Activated naive CD8-positive, alpha-beta T cell (primary cell): ENCODE results near the gene MPO.

Experiments
- H3K27ac Mint-ChIP-seq: one replicate; pipeline ENCODE4 v1.8.0; 2021; ENCODE audit warnings: mixed read lengths
- H3K27me3 Mint-ChIP-seq: one replicate; pipeline ENCODE4 v1.8.0; 2021; ENCODE audit warnings: mixed read lengths
- H3K36me3 Mint-ChIP-seq: one replicate; pipeline ENCODE4 v1.8.0; 2021; ENCODE audit warnings: mixed read lengths
- H3K4me1 Mint-ChIP-seq: one replicate; pipeline ENCODE4 v1.8.0; 2021; ENCODE audit warnings: low read depth, mixed read lengths
- H3K4me3 Mint-ChIP-seq: one replicate; pipeline ENCODE4 v1.8.0; 2021; ENCODE audit warnings: mild to moderate bottlenecking, mixed read lengths
- H3K9me3 Mint-ChIP-seq: one replicate; pipeline ENCODE4 v1.8.0; 2021; ENCODE audit warnings: low read depth, mixed read lengths

Gene MPO

DNA sequence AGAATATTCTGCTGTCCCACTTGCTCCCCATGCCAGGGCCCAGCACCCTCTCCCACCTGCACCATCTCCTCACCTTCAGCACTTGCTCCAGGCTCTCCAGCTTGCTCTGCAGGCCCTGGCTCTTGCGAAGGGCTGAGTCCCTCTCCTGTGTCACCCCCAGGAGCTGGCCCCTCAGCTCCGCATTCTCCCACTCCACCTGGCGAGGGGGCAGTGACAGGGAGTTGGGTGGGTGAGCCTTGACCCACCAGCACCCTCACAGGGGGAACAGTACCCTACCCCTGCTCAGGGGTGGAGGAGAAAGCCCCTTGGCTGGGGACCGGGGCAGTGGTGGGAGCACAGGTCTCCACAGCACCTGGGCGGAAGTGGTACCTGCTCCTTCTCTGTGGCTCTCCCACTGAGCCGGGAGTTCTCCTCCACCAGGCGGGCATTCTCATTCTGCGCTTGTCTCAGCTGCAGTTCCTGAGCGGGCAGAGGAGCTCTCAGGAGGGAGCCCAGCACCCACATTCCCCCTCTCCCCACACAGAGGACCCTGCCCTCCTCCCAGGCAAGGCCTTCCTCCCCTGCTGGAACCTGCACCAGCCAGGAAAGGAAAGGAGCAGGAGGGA, 41.9 kb upstream of the MPO start:
- Mint-ChIP-seq H3K27me3 (no peaks in the 10 kb centered on the region), H3K27ac (no peak overlapping the region), H3K4me3 (no peak overlapping the region), H3K9me3 (no peaks in the 10 kb centered on the region), H3K36me3 (peaks cover 4% of the 10 kb centered on the region), H3K4me1 (peaks cover 37% of the 10 kb centered on the region)

DNA sequence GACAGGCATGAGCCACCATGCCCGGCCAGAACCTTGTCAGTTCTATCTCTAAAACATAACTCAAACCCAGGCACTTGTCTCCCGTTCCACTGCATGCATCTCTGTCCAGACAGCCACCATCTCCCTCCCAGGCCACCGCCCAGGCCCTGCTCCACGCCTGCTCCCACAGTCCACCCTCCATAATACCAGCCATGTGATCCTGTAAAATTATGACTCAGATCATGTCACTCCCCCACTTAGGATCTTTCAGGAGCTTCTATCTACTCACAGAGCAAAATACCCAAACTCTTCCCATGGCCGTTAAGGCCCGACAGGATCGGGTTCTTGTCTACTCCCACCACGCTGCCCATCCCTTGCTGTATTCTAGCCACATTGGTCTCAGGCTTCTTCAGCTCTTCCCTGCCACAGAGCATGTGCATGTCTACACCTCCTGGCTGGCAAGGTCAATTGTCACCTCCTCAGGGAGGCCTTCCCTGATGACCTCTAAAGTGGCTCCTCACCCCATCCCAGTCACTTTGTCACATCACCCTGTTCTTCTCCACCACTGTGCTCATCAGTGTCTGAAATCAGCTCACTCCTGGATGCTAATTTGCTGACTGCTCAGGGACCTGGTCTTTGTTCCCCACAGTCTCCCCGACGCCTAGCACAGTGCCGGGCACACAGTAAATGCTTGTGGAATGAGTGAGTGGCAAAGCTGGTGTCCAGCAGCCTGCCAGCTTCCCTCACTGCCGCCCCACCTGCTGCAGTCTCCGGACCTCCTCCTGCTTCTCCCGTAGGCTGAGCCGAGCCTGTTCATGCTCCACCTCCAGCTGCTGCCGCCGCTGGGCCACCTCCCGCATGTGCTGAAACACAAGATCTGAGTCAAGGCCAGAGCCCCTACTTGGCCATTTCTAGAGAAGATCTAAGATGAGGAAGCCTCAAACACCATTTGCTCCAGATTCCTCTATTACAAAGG, 41.1 kb upstream of the MPO start:
- peaks cover 4% of the 10 kb centered on the region for H3K36me3 Mint-ChIP-seq
- no peak overlapping the region for H3K4me3 Mint-ChIP-seq
- peak overlapping the region; percentile 54 for H3K27ac Mint-ChIP-seq
- H3K27me3 Mint-ChIP-seq, result no peaks in the 10 kb centered on the region
- H3K9me3 Mint-ChIP-seq, result no peaks in the 10 kb centered on the region
- peaks cover 35% of the 10 kb centered on the region for H3K4me1 Mint-ChIP-seq

DNA sequence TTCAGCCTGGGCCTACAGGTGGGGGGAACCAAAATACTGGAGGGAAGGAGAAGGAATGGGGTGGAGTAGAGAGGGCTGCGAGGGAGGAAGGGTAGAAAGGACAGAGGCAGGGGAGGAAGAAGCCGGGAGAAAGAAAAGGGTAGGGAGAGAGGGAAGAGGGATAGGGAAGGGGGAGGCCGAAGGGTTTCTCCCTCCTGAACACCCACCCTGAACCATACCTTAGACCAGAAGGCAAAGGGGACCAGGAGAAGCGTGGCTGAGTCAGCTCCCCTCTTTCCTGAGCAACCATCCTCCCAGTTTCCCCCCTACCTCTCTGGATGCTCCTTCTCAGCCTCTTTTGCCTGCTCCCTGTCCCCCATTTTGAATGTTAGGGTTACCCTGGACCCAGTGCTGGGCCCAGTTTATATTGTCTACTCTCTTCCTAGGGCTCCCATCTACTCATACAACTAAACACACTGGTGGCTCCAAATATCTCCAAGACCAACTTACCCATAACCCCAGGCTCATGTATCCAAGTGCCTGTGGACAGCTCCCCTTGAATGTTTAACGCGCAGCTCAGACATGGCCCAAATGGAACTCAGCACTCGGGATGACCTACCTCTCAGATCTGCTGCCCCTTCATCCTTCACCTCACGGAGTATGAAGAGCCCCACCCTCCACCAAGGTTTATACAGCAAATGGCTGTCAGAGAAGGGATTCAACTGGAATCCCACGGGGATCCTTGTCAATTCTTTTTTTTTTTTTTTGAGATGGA, 40.0 kb upstream of the MPO start:
- no peak overlapping the region for H3K4me3 Mint-ChIP-seq
- peaks cover 26% of the 10 kb centered on the region for H3K4me1 Mint-ChIP-seq
- no peak overlapping the region for H3K27ac Mint-ChIP-seq
- no peaks in the 10 kb centered on the region for H3K9me3 Mint-ChIP-seq
- H3K27me3 Mint-ChIP-seq, result no peaks in the 10 kb centered on the region
- H3K36me3 Mint-ChIP-seq, result peaks cover 4% of the 10 kb centered on the region

DNA sequence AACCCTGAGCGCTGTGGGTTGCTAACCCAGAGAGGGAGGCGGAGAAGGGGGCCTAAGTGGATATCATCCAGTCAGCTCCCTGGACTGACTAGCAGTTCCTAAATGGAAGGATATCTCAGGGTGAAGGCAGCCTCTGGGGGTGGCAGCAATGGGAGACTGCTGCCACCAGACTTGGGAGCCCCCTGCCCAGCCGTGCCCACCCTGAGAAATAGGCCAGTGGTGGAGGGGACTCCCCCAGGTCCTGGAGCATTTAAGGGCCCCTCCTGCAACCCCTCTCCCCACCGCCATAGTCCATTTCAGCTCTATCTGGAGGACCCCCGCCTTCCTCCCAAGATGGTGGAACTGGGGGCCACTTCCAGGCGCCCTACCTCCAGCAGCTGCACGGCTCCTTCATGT, 39.4 kb upstream of the MPO start:
- Mint-ChIP-seq H3K27me3 (no peaks in the 10 kb centered on the region), H3K9me3 (no peaks in the 10 kb centered on the region), H3K4me3 (no peak overlapping the region), H3K4me1 (peaks cover 22% of the 10 kb centered on the region), H3K36me3 (peaks cover 4% of the 10 kb centered on the region), H3K27ac (no peak overlapping the region)

DNA sequence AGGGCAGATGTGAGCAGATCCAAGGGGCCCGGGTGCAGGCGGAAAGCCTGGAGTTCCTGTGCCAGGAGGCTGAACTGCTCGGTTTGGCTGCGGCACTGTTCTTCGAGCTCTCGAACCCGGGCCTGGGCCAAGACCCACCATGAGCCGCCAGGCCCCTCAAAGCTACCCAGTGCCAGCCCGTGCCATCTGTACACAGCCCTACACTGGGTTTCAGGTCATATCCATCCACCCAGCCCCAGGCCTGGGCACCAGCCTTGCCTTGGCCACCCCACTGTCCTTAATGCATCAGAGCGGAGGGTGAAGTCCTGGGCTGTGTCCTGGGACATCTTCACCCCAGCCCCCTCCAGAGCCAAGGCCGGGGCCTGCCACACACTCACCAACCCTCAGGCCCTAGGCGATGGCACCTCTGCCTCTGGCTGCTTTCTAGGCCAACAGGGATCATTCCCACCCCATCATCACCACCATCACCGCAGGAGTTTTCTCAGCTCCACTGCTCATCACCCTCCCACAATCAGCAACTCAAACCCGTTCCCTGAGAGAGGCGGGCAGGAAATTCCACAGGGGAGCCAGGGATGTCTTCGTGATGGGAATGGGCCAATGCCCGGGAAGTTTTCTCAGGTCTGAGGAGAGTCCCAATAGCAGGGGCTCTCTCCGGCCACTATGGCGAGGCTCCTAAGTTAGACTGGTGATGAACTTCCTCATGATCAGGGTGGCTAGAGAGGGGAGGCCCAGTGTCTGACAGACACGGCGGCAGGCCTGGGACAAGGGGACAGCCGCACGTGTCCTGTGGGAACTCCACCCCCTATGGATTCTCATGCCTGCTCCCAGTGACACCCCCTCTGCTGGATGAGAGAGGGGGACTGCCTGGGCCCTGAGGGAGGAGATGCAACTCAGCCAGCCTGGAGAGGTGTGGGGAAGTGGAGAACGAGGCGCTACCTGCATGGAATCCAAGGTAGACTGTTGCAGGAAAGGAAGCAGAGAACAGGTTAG, 38.7 kb upstream of the MPO start:
- Mint-ChIP-seq H3K9me3 (no peaks in the 10 kb centered on the region), H3K27ac (no peak overlapping the region), H3K4me3 (no peak overlapping the region), H3K36me3 (peaks cover 4% of the 10 kb centered on the region), H3K4me1 (peaks cover 19% of the 10 kb centered on the region), H3K27me3 (no peaks in the 10 kb centered on the region)

DNA sequence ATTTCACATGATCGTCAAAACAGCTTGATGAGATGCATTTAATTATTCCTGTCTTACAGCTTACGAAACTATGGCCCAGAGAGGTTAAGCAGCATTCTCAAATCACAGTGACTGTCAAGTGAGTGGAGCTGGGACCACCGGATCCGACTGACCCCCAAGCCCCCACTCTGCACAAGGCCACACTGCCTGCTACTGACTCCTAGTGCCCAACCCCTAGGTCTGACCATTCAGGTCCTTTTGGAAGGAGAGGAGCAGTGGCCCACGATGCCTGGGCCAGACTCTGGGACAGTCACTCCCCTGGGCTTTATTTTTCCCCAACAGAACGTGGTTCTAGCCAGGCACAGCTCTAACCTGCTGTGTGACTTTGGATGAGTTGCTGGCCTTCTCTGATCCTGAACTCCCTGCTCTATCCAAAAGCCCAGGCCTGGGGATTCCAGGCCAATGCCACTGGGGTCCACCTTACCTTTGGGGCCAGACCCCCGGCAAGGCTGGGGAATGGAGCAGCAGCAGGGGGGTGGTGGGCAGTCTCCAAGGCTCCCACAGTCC, 38.0 kb upstream of the MPO start:
- Mint-ChIP-seq H3K4me1 (peaks cover 19% of the 10 kb centered on the region), H3K27ac (peak overlapping the region; percentile 64), H3K36me3 (peaks cover 4% of the 10 kb centered on the region), H3K9me3 (no peaks in the 10 kb centered on the region), H3K4me3 (no peak overlapping the region), H3K27me3 (no peaks in the 10 kb centered on the region)

DNA sequence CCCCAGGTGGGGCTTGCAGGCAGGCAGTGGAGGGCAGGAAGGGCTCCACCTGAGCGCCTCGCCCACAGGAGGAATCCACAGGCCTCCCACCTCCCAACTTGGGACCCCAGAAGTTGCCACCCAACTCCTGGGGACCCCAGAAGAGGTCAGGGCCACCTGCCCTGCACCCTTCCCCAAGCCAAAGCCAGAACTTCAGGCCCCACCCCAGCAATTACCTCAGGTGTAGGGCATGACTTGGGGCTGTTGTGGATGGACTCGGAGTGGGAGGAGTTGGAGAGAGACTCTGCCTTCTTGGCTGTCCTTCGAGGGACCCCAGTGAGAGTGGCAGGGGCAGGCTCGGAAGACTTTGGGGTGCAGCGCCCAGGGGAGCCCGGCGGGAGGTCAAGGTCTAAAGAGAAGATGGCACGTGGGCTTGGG, 37.3 kb upstream of the MPO start:
- peaks cover 4% of the 10 kb centered on the region for H3K36me3 Mint-ChIP-seq

DNA sequence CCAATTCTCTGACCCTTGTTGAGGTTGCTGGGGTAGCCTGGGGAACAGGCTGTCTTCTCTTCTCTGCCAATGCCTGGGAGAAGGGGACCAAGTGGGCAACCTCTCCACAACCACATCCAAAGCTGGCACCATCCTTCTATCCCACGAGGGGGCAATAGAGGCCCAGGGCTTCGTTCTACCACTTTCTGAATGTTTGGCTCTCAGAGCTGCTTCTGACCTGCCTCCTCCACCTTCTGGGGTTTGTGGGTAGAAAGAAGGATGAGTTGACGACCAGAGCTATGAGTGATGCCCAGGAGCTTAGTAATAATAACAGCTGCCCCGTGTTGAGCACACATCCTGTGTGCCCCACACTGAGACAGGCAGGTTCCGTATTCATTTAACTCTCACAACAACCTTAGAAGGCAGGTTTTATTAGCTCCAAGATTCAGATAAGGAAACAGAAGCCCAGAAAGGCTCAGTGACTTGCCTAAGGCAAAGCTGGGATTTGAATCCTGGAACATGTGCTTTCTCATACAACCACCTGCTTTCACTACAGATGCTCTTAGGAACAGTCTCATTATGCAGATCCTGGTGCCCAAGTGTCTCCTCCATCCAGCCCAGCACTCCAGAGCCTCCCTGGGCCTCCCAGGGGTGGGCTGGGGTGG, 36.8 kb upstream of the MPO start:
- H3K27ac Mint-ChIP-seq, result peak overlapping the region; percentile 89
- peaks cover 4% of the 10 kb centered on the region for H3K36me3 Mint-ChIP-seq
- peak overlapping the region; percentile 54 for H3K4me3 Mint-ChIP-seq
- no peaks in the 10 kb centered on the region for H3K9me3 Mint-ChIP-seq
- H3K4me1 Mint-ChIP-seq, result peaks cover 16% of the 10 kb centered on the region
- H3K27me3 Mint-ChIP-seq, result no peaks in the 10 kb centered on the region

More for the DNA sequence above, 37.3 kb upstream of the MPO start:
- no peaks in the 10 kb centered on the region for H3K9me3 Mint-ChIP-seq
- no peak overlapping the region for H3K4me3 Mint-ChIP-seq
- peaks cover 16% of the 10 kb centered on the region for H3K4me1 Mint-ChIP-seq
- H3K27ac Mint-ChIP-seq, result peak overlapping the region; percentile 64
- H3K27me3 Mint-ChIP-seq, result no peaks in the 10 kb centered on the region

DNA sequence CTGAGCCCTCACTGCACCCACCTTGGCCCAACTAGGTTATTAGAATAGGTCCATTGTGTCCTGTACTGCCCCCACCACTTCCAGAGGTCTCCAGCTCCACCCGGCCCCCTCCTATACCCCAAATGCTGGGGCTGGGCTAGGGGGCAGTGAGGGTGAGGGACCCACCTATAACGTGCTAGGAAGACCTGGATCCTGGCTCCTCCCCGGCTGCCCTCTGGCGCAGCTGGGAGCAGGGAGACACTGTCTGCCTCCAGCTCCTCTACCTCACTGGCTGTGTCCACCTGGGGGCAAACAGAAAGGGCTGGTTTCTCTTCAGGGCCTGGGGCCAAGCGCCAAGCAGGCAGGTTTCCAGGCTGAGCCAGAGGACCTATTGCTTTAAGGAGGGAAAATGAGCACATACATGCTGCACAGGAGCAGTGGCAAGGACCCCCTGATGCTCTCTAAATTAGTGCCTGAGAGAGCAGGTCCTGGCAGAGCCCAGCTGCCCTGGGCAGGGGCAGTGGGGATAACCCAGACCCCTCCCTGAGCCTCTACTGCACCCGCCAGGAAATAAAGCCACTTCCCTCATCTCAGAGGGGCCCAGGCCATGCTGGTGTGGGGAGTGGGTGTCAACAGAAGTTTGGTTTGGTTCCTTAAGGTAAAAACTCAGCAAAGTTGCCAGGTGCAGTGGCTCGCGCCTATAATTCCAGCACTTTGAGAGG, 35.7 kb upstream of the MPO start:
- no peak overlapping the region for H3K27ac Mint-ChIP-seq
- no peaks in the 10 kb centered on the region for H3K9me3 Mint-ChIP-seq
- peaks cover 12% of the 10 kb centered on the region for H3K4me1 Mint-ChIP-seq
- no peaks in the 10 kb centered on the region for H3K27me3 Mint-ChIP-seq
- H3K36me3 Mint-ChIP-seq, result no peaks in the 10 kb centered on the region
- no peak overlapping the region for H3K4me3 Mint-ChIP-seq

DNA sequence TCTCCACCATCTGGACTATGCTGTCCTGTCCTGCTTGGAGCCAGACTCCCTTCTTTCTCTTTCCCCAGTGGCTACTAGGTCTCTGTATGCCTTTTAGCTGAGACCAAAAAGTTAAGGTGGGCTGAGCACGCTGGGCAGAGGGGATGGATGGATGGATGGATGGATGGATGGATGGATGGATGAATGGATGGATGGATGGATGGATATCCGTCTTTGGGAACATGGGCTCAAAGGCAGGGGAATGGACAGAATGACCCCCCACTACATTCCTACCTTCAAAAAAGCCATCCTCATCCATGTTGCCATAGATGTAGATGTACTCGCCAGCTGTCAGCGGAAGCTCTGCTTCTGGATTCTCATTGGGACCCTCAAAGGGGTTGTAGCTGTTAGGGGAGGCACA, 35.0 kb upstream of the MPO start:
- H3K27me3 Mint-ChIP-seq, result no peaks in the 10 kb centered on the region
- peaks cover 12% of the 10 kb centered on the region for H3K4me1 Mint-ChIP-seq
- no peaks in the 10 kb centered on the region for H3K9me3 Mint-ChIP-seq
- no peak overlapping the region for H3K4me3 Mint-ChIP-seq
- peak overlapping the region; percentile 13 for H3K27ac Mint-ChIP-seq
- H3K36me3 Mint-ChIP-seq, result no peaks in the 10 kb centered on the region

DNA sequence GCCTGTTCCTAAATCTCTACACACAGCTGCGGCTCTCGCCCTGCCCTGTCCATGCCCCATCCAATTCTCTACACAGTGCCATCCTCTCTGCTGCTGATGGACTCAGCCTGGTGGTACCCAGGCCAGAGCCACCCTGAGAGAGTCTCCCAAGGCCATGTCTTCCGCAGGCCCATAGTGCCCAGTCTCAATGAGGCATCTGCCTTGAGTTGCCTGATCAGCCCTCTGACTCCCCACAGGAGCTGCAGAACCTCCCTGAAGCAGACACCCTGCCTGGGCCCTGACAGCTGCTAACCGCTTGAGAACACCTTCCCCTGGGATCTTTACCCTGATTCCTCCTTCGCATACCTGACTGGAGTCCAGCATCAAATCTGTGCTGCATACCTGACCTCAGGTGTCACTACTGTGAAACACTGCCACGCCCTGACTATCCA, 34.6 kb upstream of the MPO start:
- Mint-ChIP-seq H3K27ac (peak overlapping the region; percentile 13), H3K4me1 (peaks cover 12% of the 10 kb centered on the region), H3K4me3 (no peak overlapping the region), H3K36me3 (no peaks in the 10 kb centered on the region), H3K9me3 (no peaks in the 10 kb centered on the region), H3K27me3 (no peaks in the 10 kb centered on the region)

DNA sequence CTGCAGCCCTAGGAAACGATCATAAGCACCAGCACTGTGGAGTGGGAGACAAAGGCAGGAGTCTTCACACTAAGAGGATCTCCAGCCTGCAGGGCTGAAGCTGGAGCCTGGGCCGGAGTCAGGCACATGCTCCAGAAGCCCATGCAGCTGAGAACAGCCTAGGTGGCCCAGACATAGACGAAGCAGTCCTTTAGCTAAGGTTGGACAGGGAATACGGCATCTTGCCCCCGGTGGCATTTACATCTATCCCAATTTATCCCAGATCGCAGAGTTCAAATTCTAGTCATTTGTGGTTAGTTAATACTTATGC, 33.9 kb upstream of the MPO start:
- peaks cover 2% of the 10 kb centered on the region for H3K36me3 Mint-ChIP-seq
- no peaks in the 10 kb centered on the region for H3K9me3 Mint-ChIP-seq
- peaks cover 12% of the 10 kb centered on the region for H3K4me1 Mint-ChIP-seq
- H3K27ac Mint-ChIP-seq, result no peak overlapping the region
- no peak overlapping the region for H3K4me3 Mint-ChIP-seq
- no peaks in the 10 kb centered on the region for H3K27me3 Mint-ChIP-seq
